NCI-H1417 (cell line): ENCODE measurements around the gene PFDN2.

Source experiments
- DNase-seq, 3 experiments: peaks; one replicate each; lab custom pipeline; 2025; lab: John Stamatoyannopoulos, UW

PFDN2 gene

DNA sequence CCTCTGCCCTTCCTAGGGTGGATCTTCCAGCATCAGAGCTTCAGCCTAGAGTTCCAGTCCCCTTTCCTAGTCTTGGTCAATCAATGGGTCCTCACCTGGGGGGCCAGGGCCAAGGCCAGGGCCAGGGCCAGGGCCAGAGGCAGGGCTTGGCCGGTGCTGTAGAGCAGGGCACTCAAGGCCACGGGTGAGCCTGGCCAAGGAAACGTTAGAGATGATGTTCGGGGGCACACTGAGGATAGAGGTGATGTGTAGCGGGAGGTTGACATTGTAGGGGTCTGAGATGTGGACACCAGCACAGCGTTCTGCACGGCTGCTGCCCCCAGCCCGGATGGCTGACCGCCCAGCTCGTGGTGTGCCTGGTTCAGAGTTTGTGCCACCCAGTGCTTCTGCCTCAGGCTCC lies 66.6 kb downstream of the PFDN2 start:
- DNase-seq, result no peak
